HL-60/S4 (cell line): Measurements from ENCODE around the gene TUNAR.

Source experiments
- in situ Hi-C: fragments of 300-500 bp; cut with MboI; formaldehyde crosslinking; loops from 2 replicates; pipeline ENCODE4 v1.14.3; 2022; ENCODE audit warnings: low sequenced_read_pairs

Gene TUNAR

DNA sequence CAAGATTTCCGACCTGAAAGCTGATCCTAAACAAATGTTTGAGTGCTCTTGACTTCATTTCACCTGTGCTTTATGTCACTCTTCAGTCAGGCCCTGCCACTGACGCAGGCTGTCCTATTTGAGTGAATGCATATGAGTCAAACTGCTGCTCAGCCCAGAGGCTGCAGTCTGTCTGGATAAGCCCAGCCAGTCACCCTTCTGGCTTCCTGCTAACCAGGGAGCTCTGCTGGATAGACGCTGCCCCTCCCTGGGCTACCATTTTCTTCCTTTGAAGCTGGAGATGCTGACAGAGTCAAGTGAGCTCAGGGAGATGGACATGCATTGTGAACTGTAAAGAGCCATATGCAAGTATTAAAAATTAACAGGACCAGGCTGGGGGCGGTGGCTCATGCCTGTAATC lies 5.1 kb upstream of the TUNAR start:
- in situ Hi-C loops = no loop called here

DNA sequence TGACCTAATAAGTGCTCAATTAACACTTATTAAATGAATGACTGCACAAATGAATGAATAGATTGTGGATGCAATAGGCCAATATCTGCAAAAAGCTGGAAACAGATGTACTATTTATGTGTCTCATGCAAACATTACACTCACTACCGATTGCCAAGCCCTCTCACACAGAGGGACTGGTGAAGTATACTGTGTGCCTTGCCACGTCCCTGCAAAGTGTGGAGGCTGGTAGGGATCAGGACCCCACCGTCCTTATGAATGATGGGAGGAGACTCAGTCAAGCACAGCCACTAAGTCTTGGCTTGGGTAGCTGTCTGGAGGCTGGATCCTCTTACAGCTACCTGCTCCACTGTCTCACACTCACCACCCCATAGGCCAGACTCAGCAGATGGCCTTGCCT lies 3.9 kb upstream of the TUNAR start:
- in situ Hi-C loops = no loop called here

DNA sequence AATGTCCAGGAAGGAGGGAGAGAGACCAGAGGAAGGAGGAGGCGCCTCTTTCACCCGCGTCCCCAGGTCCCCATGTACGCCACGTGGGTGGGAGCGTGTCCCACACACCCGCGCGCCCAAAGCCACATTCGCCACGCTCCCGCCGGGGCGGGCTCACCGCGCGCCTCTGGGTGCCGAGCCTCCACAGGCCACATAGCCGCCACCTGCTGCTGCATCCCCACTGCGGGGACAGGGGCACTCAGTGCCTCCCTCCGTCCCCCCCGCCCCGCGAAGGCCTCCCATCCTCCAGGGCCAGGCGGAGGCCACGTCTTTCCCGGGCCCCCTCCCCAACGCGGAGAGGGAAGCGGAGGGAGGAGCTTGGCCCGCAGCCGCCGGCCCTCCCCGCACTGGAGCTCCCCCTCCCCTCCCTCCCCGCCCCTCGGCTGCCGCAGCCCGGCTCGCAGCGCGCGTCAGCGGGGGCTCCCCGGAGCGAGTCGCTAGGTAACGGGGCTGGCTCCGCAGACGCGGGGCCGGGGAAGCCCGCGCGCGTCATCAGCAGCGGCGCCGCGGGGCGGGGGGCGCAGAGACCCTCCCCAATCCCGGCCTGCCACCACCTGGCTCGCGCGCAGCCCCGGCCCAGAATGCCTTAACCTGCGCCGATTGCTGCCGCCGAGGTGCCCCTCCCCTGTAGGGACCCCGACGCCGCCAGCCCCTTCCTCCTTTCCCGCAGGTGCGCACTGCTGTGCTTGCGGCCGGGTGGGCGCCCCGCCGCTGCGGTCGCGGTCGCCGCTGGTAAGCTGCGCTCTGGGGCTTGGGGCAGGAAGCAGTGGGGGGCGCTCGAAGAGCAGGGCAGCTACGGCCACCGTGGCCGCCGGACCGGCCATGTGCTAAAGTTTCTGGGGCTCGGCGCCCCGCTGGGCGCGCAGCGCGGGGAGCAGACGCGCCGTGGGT lies 536 bp upstream of the TUNAR start:
- in situ Hi-C loops = no loop called here

DNA sequence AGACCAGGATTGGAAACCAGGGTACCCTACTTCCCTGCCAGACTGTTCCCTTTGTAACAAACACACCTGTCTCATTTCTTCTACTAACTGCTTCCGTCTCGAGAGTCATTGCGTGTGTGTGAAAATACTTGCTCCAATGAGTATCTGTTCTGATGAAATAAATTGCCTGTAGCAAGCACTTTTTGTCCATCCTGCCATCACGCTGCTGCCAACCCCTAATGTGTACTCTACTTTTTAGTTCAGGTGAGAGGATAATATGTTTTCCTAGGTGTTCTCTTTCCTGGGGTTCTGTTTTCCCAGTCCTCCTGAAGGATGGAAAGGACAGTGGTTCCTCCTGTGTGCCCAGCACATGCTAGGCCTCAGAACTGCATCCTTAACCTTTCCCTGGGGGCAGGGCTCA lies 1.0 kb downstream of the TUNAR start:
- in situ Hi-C loops = no loop called here

DNA sequence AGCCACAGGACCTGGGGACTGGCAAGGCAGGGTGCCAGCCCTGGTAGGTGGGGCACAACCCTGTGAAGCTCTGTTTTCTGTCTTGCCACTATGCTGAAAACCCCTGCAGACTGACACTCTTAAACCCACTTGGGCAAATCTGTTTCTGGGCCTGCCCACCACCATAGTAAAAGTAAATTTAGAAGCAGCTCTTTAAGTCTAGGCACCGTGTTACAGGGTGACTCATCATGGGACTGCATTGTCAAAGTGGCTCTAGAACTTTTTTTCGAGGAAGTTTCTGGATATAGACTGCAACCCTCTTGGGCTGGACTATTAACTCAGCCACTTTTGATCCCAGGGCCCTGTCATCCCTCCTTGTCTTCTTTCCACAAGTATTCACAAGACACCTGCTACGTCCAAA lies 7.7 kb downstream of the TUNAR start:
- in situ Hi-C loops = no loop called here

DNA sequence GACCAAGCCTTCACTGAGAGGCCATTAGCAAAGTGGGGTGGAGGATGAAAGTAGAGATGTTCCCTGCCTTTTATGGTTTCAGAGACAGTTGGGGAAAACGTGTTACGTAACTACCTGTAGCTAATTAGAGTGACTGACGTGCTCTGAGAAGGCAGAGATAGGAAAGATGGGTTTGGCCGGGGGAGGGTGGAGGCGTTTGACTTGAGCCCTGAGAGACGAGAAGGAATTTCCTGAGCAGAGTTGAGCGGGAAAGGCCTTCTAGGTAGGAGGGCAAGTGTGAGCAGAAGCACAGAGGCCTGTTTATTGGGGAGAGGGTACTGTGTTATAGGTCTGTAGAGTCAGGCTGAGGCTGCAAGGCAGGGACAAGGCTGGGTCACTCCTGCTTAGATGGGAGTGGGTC lies 8.6 kb downstream of the TUNAR start:
- in situ Hi-C loops = no loop called here

DNA sequence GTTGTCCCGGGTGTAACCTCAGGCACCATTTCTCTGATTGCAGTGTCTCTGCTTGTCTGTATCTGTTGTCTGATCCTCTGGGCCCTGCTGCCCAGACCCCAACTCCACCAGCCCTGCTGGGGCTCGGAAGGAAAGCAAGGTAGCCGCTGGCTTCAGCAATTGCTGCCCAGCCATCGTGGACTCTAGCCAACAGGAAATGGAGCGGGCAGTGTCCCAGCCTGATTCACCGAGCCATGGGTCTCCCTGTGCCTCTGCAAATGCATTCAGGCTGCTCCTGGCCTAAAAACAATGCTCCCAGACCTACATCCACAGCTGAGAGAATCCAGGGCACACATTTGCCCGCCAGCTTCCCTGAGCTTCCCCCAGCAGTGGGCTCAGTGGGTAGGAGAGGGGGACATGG lies 9.2 kb downstream of the TUNAR start:
- in situ Hi-C loops = no loop called here

DNA sequence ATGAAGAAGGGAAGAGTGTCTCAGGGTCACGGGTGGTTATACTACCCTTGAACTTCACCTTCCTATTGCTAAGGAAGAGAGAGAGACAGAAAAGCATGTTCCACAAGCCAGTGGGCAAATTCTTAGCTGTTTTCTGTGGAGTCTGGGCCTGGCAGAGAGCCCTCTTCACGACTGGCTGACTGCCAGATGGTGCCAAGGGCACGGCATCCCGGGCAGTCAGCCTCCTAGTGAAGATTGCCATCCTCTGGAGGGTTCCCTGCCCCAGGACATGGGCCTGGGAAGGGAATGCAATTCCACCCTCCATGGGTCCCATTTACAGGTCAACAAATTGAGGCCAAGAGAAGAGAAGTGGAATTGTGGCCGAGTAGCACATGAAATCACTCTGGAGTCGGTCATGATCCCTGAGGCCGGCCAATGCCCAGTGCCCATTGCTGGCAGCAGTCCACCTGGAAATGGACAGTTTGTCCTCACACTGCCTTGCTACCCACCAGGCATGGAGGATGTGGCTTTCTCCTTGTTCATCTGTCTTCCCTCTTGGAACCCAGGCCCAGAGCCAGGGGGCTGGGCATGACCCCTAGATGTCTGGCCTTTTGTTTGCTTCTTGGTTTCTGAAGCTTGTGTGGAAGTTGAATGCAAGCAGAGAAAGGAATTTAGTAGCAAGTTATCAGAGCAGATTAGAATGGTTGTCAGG lies 9.9 kb downstream of the TUNAR start:
- in situ Hi-C loops = no loop called here

DNA sequence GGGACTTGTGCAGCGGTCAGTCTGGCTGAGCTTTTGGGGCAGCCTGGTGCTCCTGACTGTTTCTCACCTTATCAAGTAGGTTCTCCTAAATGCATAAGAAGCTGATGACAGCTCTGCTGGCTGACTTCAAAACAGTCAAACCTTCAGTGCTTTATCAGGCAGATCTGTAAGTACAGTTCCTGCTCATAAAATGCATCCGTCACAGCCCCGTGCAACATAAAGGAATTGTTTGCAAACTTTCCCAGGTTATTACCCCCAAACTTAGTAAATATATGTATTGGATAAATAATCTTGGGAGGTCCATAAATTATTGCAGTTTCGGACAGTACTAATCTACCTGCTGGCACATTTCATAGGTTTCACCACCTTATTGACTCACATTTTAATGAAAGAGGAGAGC lies 10.7 kb downstream of the TUNAR start:
- in situ Hi-C loops = no loop called here

DNA sequence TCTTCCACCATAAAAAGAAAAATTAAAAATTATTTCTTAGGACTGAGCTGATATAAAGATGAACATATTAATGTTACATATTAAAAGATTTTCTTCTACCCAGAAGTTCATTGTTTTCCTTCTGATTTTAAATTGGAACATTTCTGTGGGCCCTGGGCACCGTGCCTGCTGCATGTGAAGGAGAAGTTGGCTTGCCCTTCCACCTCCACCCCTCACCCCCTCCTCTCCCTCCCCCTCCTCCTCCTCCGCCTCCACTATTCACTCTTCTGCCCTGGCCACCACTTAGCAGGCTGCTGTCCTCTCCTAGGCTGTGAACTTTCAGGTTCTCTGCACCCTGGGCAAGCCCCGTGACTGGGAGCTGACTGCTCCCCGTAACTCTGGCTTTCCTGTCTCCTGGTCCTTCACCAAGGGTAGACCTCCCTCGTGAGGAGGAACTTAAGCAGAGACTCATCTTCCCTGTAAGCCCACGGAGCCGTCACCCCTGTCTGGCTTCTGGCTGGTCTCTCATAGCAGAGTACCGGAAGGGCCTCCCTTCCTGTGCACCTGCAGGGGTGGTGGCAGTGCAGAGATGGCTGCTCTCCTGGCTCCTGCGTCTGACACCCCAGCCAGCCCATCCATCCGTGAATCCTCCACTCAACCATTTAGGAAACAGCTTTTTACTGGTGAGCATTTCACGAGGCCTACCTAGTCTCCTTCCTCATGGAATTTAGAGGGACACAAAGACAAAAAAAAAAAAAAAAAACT lies 12.8 kb downstream of the TUNAR start:
- in situ Hi-C loops = no loop called here

DNA sequence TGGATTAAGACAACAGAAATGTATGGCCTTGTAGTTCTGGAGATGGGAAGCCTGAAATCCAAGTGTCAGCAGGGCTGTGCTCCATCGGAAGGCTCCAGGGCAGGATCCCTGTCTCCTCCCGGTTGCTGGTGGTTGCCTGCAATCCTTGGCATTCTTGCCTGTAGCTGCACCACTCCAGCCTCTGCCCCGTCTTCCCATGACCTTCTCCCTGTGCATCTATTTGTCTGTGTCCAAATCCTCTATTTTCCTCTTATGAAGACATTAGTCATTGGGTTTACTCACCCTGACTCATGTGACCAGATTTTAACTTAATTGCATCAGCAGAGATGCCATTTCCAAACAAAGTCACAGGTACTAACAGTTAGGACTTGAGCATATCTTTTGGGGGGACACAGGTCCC lies 15.1 kb downstream of the TUNAR start:
- in situ Hi-C loops = no loop called here

DNA sequence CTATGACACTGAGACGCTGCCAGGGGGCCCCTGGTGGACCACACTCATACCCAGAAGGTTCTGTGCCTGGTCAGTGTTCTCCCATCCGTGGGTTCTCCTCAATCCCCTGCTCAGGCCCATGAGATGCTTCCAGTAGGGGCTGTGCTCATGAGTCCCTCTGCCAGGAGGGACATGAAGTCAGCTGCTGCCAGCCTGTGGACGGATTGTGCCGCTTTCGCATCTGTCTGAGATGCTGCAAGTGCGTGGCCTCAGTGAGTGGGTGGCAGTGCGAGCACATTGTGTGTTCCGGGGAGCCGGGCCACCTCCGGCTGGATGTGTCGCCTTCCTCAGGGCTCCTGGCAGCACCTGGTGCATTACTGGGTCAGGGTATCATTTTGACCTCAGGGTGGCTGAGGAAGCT lies 15.5 kb downstream of the TUNAR start:
- in situ Hi-C loops = no loop called here

DNA sequence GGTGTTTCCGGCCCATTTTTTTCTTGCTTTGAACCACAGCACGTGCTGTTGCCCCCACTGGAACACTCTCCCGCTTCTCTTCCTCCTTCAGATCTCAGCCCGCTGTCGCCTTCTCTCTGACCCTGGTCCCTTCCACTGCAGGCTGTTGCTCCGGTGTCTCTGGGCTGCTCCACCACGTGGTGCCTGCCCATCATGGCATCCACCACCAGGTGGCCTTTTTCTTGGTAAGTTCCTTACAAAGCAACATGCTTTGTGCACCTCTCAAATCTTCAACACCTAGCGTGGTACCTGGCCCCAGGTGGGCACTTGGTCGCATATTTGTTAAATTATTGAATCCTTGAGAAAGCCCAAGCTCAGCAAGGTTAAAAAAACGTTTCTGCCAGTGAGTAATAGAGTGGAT lies 19.1 kb downstream of the TUNAR start:
- in situ Hi-C loops = no loop called here

DNA sequence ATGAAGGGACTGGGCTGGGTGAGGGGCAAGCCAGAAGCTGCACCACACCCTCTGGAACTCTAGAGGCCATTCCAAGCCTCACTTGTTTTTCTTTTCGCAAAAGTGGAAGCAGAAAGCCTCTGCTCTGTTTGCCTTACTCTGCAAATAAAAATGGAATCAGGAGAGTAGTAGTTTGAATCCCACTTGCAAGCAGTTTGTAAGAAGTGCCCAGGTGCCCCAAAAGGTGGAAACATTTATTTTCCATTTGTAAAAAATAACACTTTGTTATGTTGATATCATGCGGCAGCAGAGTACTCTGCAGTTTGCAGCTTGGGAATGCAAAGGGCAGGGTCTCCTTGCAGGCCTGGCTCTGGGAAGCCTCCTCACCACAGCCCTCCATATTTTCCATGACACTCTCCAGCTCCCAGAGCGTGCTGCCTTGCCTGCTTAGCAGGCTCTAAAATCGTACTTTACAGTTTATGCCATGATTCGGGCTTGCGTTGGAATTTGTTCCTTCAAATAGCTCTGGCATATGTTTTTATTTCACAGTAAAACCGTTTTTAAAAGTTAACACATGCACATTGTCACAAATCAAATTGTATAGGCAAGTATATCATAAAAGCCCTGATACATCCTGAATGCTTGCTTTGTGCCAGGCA lies 20.0 kb downstream of the TUNAR start:
- in situ Hi-C loops = no loop called here

DNA sequence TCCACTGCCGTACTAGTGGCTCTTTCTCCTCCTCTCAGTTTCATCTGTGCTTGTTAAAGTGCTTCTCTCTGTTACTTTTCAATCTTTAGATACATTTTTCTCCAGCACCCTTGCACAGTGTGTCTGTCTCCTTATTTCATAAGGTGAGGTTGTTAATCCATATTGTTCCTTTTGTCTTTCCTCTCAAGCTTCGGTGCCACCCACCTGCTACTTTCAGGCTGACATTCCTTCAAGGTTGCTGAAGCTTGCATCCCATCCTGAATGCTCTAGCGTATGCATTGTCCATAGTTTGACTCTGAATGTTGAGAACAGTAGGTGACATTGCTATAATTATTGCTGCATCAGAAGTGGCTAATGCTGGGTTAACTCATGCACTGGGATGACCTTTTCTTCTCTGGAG lies 20.6 kb downstream of the TUNAR start:
- in situ Hi-C loops = no loop called here

DNA sequence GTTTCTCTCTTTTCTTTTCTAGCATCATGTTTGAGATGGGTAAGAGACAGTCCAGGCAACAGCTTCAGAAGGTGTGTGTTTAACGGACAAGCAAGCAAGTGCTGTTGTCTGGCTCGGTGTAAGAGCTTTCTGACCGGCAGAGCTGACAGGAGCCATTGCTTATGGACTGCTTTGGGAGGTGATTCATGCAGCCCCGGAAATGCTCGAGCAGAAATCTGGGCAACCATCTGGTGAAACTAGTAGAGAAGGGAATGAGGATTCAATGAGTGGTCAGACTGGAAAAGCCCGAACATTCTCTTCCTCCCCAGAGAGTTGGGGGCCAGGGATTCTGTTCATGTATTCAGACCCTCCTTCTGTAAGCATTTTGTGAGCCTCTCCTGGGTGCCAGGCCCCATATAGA lies 24.4 kb downstream of the TUNAR start:
- in situ Hi-C loops = no loop called here

DNA sequence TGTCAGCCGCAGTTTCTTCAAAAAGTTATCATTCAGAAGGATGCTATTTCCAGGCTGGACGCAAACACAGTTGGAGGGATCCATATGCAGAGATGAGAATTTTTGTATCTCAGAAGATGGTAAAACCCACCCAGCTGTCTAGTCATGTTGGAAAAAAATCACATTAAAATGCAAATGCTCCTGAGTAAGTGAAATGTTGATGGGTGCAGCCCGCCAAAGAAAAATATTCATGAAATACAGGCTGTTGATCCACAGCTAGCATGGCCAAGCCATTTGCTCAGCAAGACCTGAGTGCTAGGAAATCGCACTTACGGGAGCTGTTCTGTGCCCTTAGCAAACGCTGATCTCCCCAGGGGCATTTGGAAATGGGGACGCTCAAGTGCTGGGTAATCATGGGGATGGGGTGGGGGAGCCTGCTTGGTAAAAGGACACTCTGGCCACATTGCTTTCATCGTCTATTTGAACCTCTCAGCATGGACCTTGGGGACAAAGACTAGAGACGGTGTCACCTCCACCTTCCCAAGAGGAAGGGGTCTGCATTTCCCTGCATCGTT lies 25.7 kb downstream of the TUNAR start:
- in situ Hi-C loops = no loop called here

DNA sequence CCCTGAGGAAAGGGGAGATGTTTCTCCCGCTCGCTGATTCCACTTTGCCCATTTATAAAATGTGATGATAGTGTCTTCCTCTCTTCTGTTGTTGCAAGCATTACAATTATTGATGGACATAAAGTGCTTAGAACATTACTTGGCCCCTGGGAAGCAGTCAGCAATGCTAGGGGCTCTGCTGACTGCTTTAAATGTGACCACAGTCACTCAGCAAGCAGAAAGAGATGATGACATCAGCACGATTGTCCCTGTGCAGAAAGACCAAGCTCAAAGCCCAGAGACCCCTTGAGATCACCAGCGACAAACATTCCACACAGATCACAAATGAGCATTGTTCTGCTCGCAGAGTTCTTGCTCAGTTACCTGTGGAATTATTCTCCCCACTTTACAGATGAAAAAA lies 26.5 kb downstream of the TUNAR start:
- in situ Hi-C loops = no loop called here

DNA sequence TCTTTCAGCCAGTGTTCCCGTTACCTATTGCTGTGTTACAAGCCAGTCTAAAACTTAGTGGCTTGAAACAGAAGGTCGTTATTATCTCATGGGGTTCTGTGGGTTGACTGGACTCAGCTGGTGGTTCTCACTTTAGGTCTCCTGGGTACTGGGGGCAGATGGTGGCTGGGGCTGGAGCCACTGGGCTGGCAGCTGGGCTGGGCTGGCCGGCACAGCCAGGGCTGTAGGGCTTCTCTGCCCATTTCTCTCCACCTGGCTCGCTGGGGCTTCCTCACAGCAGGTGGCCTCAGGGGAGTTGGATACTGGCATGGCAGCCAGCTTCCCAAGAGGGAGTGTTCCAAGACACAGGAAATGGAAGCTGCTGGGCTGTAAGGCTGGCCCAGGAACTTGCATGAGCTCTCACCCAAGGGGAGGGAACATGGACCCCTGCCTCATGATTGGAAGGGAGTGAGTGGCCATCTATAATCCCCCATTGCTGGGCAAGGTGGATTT lies 27.0 kb downstream of the TUNAR start:
- in situ Hi-C loops = no loop called here

DNA sequence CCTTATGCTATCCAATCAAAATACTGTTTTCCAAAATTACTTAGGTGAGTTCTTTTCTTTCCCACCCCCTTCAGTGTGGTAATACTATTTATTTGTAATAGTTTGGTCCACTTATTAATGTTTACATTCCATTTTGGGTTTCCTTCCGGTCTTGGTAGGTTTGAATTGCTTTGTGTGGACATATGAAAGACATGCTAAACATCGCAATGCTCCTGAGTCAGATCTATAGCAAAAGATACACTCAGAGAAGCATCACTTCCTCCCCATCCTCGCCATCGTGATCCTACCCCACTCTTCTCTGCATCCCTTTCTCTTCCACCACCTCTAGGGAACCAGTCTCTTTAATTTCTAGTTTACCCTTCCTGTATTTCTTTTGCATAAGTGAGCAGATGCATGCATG lies 30.0 kb downstream of the TUNAR start:
- in situ Hi-C loops = no loop called here

DNA sequence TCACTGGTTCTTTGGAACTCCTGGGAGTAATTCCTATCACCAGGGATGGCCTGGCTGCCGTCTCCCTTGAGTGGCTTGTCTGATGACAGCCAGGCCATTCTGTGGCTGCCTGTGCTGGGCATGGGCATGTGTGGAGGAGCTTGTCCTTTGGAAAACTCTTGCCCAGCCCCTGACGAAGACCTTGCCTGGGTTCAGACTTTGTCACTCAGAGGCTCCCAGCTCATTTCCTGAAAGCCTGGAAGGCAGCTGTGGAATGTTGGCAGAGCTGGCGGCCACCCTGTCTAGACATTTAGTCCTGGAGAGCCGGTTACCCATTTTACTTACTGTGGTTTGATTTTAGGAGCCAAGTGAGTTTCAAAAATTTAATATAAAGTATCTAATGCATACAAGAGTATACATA lies 34.0 kb downstream of the TUNAR start:
- in situ Hi-C loops = no loop called here
